ENCODE measurements around the gene IKBKE.

- TF ChIP-seq, protein P1, sequence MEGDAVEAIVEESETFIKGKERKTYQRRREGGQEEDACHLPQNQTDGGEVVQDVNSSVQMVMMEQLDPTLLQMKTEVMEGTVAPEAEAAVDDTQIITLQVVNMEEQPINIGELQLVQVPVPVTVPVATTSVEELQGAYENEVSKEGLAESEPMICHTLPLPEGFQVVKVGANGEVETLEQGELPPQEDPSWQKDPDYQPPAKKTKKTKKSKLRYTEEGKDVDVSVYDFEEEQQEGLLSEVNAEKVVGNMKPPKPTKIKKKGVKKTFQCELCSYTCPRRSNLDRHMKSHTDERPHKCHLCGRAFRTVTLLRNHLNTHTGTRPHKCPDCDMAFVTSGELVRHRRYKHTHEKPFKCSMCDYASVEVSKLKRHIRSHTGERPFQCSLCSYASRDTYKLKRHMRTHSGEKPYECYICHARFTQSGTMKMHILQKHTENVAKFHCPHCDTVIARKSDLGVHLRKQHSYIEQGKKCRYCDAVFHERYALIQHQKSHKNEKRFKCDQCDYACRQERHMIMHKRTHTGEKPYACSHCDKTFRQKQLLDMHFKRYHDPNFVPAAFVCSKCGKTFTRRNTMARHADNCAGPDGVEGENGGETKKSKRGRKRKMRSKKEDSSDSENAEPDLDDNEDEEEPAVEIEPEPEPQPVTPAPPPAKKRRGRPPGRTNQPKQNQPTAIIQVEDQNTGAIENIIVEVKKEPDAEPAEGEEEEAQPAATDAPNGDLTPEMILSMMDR (IDR thresholded peaks at IDR 0.05; ENCODE audit: control extremely low read depth in 1 of 3, insufficient read depth in 1 of 3, low read depth in 1 of 3, low read length in 3 of 3), result no peak
- no peak for TF ChIP-seq SIN3A (conservative IDR thresholded peaks at IDR 0.05 in 1 of 2, IDR thresholded peaks at IDR 0.05 in 1 of 2; ENCODE audit: low read depth in 1 of 2, low read length in 2 of 2)
- no peak for TF ChIP-seq MAFK (IDR thresholded peaks at IDR 0.05; ENCODE audit: low read depth, low read length)
- TF ChIP-seq SRF (IDR thresholded peaks at IDR 0.05; ENCODE audit: low read depth, low read length), result no peak
- no peak for TF ChIP-seq JUND (IDR thresholded peaks at IDR 0.05; ENCODE audit: low read length)
- no peak for TF ChIP-seq RFX5 (IDR thresholded peaks at IDR 0.05; ENCODE audit: borderline replicate concordance, low read depth, low read length)
- TF ChIP-seq RAD21 (IDR thresholded peaks at IDR 0.05 in 1 of 2, conservative IDR thresholded peaks at IDR 0.05 in 1 of 2; ENCODE audit: low read depth in 2 of 2, low read length in 2 of 2), result no peak
- no peak for TF ChIP-seq CEBPB (IDR thresholded peaks at IDR 0.05; ENCODE audit: low read depth, low read length)
- no peak for TF ChIP-seq POLR2AphosphoS5 (IDR thresholded peaks at IDR 0.05; ENCODE audit: low read depth, low read length)
- TF ChIP-seq EZH2 (IDR thresholded peaks at IDR 0.05; ENCODE audit: low read depth, low read length, severe bottlenecking), result no peak
- TF ChIP-seq POLR2A (IDR thresholded peaks at IDR 0.05; ENCODE audit: control extremely low read depth in 1 of 2, low read depth in 2 of 2, low read length in 2 of 2), result no peak
- no peak for TF ChIP-seq YY1 (IDR thresholded peaks at IDR 0.05; ENCODE audit: low read depth, low read length)
- TF ChIP-seq TBP (IDR thresholded peaks at IDR 0.05; ENCODE audit: low read depth, low read length), result no peak
Measured at GRCh38 chr1:206448471-206448870, 21.8 kb upstream of the IKBKE start.

Data from H1 (cell line).